Stomach (tissue), 4 donors: Measurements from ENCODE around the gene SMIM29.

Experiments used
- CTCF ChIP-seq, 7 experiments: fragments of 450-650 bp in 4 of 7; fragments of 200-600 bp in 3 of 7; sonication (generic) in 3 of 7; IDR thresholded peaks; one replicate each; pipeline ENCODE4 v1.5.1; 2016 to 2019; ENCODE audit warnings: antibody characterized with exemption in 7 of 7, control low read depth in 2 of 7, mild to moderate bottlenecking in 1 of 7
- POLR2A ChIP-seq, 4 donors: fragments of 450-650 bp; IDR thresholded peaks; one replicate each; pipeline ENCODE4 v1.6.1; 2016; ENCODE audit warnings: antibody characterized with exemption in 4 of 4, control low read depth in 2 of 4, mild to moderate bottlenecking in 1 of 4, moderate library complexity in 1 of 4
- POLR2AphosphoS5 ChIP-seq, 3 donors: sonication (generic); formaldehyde crosslinking; IDR thresholded peaks; one replicate each; pipeline ENCODE4 v1.6.1; 2016; ENCODE audit warnings: antibody characterized with exemption in 3 of 3

GRCh38 chr6:34272013-34272926 is 23.5 kb upstream of the SMIM29 start:
- no peak for TF ChIP-seq CTCF (IDR thresholded peaks at IDR 0.05)
- no peak for TF ChIP-seq POLR2A (IDR thresholded peaks at IDR 0.05)
- no peak for TF ChIP-seq POLR2AphosphoS5 (IDR thresholded peaks at IDR 0.05)
